IMR-90 (cell line): ENCODE measurements around the gene TNFSF13B. TPM values are rescaled to one million over a fixed set of nuclear protein-coding genes. Genes with fewer than 3 reads are reported as not detected.
A peak's percentile ranks its signal among the peaks of the same experiment; 100 is the strongest.

Experiments used
- ATAC-seq: fragments of 200-7000 bp; cut with Tn5 transposase; 2 replicates; pipeline ENCODE4 v1.9.1; 2020; ENCODE audit warnings: low read depth, mild to moderate bottlenecking, moderate library complexity
- BruUV-seq: library from RNA; stranded (reverse); fragments of 400-500 nt; replicated peaks from 2 replicates; lab custom pipeline; 2021; lab: Mats Ljungman, UMichigan
- CTCF ChIA-PET: fragments of 300-600 bp; formaldehyde crosslinking; extraction: SDS; loops from one replicate; lab custom pipeline; 2021; ENCODE audit warnings: antibody characterized with exemption; lab: Yijun Ruan, JAX
- POLR2A ChIA-PET: fragments of 300-600 bp; sonication (Branson Sonifier 250); formaldehyde crosslinking; loops from one replicate; lab custom pipeline; 2022; ENCODE audit warnings: antibody characterized with exemption; ENCODE audit not compliant: unreplicated experiment; lab: Charles Lee
- DNase-seq: peaks from one replicate; pipeline ENCODE4 v3.0.0; 2013
- H2AFZ ChIP-seq: replicated peaks from 2 replicates; pipeline ENCODE3; 2013; ENCODE audit warnings: low read length, mild to moderate bottlenecking; ENCODE audit not compliant: poor library complexity
- H2AK5ac ChIP-seq: 2 replicates; pipeline ENCODE4 v1.6.1; 2013; ENCODE audit warnings: low read depth, low read length, inconsistent platforms
- H2AK9ac ChIP-seq: replicated peaks from 2 replicates; pipeline ENCODE3; 2013; ENCODE audit warnings: mild to moderate bottlenecking, low read depth, low read length, moderate library complexity; ENCODE audit not compliant: poor library complexity
- H2BK120ac ChIP-seq: 2 replicates; pipeline ENCODE4 v1.6.1; 2013; ENCODE audit warnings: low read depth, low read length, inconsistent platforms
- H2BK15ac ChIP-seq: 3 replicates; pipeline ENCODE4 v1.6.1; 2013; ENCODE audit warnings: low read depth, low read length, inconsistent platforms
- H2BK20ac ChIP-seq: 2 replicates; pipeline ENCODE4 v1.6.1; 2013; ENCODE audit warnings: low read depth, mild to moderate bottlenecking, inconsistent platforms, low read length, moderate library complexity
- H2BK5ac ChIP-seq: 2 replicates; pipeline ENCODE4 v1.6.1; 2013; ENCODE audit warnings: mild to moderate bottlenecking, low read depth, low read length, inconsistent platforms; ENCODE audit not compliant: poor library complexity, severe bottlenecking
- H3K14ac ChIP-seq: replicated peaks from 2 replicates; pipeline ENCODE4 v1.6.1; 2013; ENCODE audit warnings: low read depth, low read length, inconsistent platforms
- H3K18ac ChIP-seq: 2 replicates; pipeline ENCODE4 v1.6.1; 2013; ENCODE audit warnings: low read depth, low read length, control low read depth
- H3K23ac ChIP-seq: 2 replicates; pipeline ENCODE4 v1.6.1; 2013; ENCODE audit warnings: low read depth, low read length, inconsistent platforms
- H3K27ac ChIP-seq: 2 replicates; pipeline ENCODE4 v1.5.1; 2013; ENCODE audit warnings: mild to moderate bottlenecking, control low read depth, low read length; ENCODE audit not compliant: insufficient read depth
- H3K27me3 ChIP-seq: 2 replicates; pipeline ENCODE4 v1.6.1; 2013; ENCODE audit warnings: low read length; ENCODE audit not compliant: control insufficient read depth, insufficient read depth
- H3K36me3 ChIP-seq: 2 replicates; pipeline ENCODE4 v1.6.1; 2013; ENCODE audit warnings: low read length, mixed read lengths; ENCODE audit not compliant: control insufficient read depth, insufficient read depth
- H3K4ac ChIP-seq: 2 replicates; pipeline ENCODE4 v1.6.1; 2013; ENCODE audit warnings: low read depth, low read length, inconsistent platforms
- H3K4me1 ChIP-seq: 2 replicates; pipeline ENCODE4 v1.6.1; 2013; ENCODE audit warnings: low read length, mixed read lengths; ENCODE audit not compliant: control insufficient read depth, insufficient read depth
- H3K4me2 ChIP-seq: 2 replicates; pipeline ENCODE4 v1.6.1; 2013; ENCODE audit warnings: low read depth, mild to moderate bottlenecking, control low read depth, low read length, moderate library complexity
- H3K4me3 ChIP-seq: 2 replicates; pipeline ENCODE4 v1.5.1; 2013; ENCODE audit warnings: low read depth, mild to moderate bottlenecking, control low read depth, low read length, moderate library complexity; ENCODE audit not compliant: insufficient read depth
- H3K56ac ChIP-seq: 2 replicates; pipeline ENCODE4 v1.6.1; 2013; ENCODE audit warnings: low read length, inconsistent platforms; ENCODE audit not compliant: insufficient read depth; ENCODE audit errors: extremely low read depth
- H3K79me1 ChIP-seq, 2 experiments: 2 replicates each; pipeline ENCODE4 v1.6.1; 2013; ENCODE audit warnings: low read length in 2 of 2, inconsistent platforms in 1 of 2, low read depth in 1 of 2
- H3K9ac ChIP-seq: 2 replicates; pipeline ENCODE4 v1.6.1; 2013; ENCODE audit warnings: low read depth, low read length, control low read depth
- H3K9me1 ChIP-seq: 2 replicates; pipeline ENCODE4 v1.6.1; 2013; ENCODE audit warnings: low read length, inconsistent platforms; ENCODE audit not compliant: insufficient read depth
- H3K9me3 ChIP-seq: 2 replicates; pipeline ENCODE4 v1.6.1; 2013; ENCODE audit warnings: low read length; ENCODE audit not compliant: control insufficient read depth, insufficient read depth
- H4K20me1 ChIP-seq: 2 replicates; pipeline ENCODE4 v1.6.1; 2013; ENCODE audit warnings: low read length, inconsistent platforms; ENCODE audit not compliant: insufficient read depth
- H4K5ac ChIP-seq: 2 replicates; pipeline ENCODE4 v1.6.1; 2013; ENCODE audit warnings: mild to moderate bottlenecking, low read depth, low read length, control low read depth
- H4K8ac ChIP-seq, 2 experiments: 2 replicates each; pipeline ENCODE4 v1.6.1; 2013; ENCODE audit warnings: low read depth in 2 of 2, low read length in 2 of 2, control low read depth in 1 of 2, inconsistent platforms in 1 of 2
- H4K91ac ChIP-seq: 2 replicates; pipeline ENCODE4 v1.6.1; 2013; ENCODE audit warnings: low read depth, low read length, inconsistent platforms; ENCODE audit not compliant: insufficient read depth
- CEBPB ChIP-seq: IDR thresholded peaks from 2 replicates; pipeline ENCODE4 v1.6.1; 2012; ENCODE audit warnings: low read depth, low read length, improper control_type of control experiment
- POLR2A ChIP-seq: IDR thresholded peaks from 2 replicates; pipeline ENCODE4 v1.6.1; 2012; ENCODE audit warnings: mild to moderate bottlenecking, low read depth, low read length
- WGBS, 2 experiments: methylation state at CpG; one replicate each; pipeline versions ENCODE4 v1.1.5 to v1.1.7; 2013; ENCODE audit warnings: missing lambda C conversion rate in 2 of 2; ENCODE audit not compliant: insufficient read length in 1 of 2; ENCODE audit errors: extremely low coverage in 2 of 2; 5-methylcytosine and 5-hydroxymethylcytosine counted together
- dilution Hi-C: fragments of 300-500 bp; cut with HindIII; formaldehyde crosslinking; loops from one replicate; pipeline ENCODE4 v1.14.3; 2018; ENCODE audit warnings: low sequenced_read_pairs; ENCODE audit not compliant: unreplicated experiment
- in situ Hi-C: fragments of 300-500 bp; cut with MboI; formaldehyde crosslinking; loops from 3 replicates; pipeline ENCODE4 v1.14.3; 2019; ENCODE audit warnings: low sequenced_read_pairs, inconsistent platforms, mixed read lengths
- intact Hi-C: fragments of 100-400 bp; cut with micrococcal nuclease; formaldehyde crosslinking; loops from 2 replicates; pipeline ENCODE4 v1.10.0; 2022
- polyA plus RNA-seq, 3 experiments: library from polyadenylated mRNA; depleted of rRNA; stranded (reverse); fragments of >200 nt; gene quantifications; 2 replicates each; pipeline ENCODE4 v1.2.3, GENCODE V29; 2012; ENCODE audit warnings: low replicate concordance in 1 of 3
- total RNA-seq: library from RNA; depleted of rRNA; stranded (reverse); fragments of >200 nt; gene quantifications from 2 replicates; pipeline ENCODE4 v1.2.3, GENCODE V29; 2012

TNFSF13B gene
- total and polyA plus RNA-seq, 2 of the 4 experiments (the other 2 are of a cell fraction), result 0.29 to 0.54 TPM

DNA sequence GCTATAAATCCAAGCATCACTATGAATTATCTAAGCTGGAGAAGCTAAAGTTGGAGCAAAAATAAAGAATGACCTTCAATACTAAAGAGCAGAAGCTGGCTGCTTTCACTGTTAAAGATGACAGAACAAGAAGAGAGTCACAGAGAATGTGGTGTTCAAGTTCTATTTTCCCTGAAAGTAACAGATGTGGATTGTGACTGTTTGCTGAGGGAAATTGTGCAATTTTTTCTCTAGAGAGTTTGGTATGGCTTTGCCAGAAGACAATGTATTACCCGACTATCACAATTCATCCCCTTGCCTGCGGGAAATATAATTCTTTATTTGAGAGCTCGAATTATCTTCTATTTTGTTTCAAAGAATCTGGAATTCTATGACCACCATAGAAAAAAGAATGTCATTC lies 83.1 kb downstream of the TNFSF13B start:
- no peak overlapping the region for H4K5ac ChIP-seq
- H4K91ac ChIP-seq, result no peak overlapping the region
- H2BK5ac ChIP-seq, result no peak overlapping the region
- no peak overlapping the region for H2AFZ ChIP-seq
- no peaks in the 10 kb centered on the region for H3K9me1 ChIP-seq
- intact Hi-C loops (no loop called here), dilution Hi-C loops (no loop called here), in situ Hi-C loops (no loop called here)
- H3K79me1 ChIP-seq, result no peaks in the 10 kb centered on the region
- DNase-seq (no peak), ATAC-seq (no peak)
- no peak for TF ChIP-seq POLR2A
- TF ChIP-seq CEBPB, result 0 out of 2 replicates have a peak, but pooled peaks have one; percentile 11
- no peaks in the 10 kb centered on the region for H3K36me3 ChIP-seq
- no peak overlapping the region for H3K14ac ChIP-seq
- WGBS, 2 experiments, result no CpG with 5 or more reads among the region's 3 CpGs
- POLR2A ChIA-PET, result interaction anchor here (0.6 kb wide), 1 partner anchor 14 kb away, joined by 17 read pairs; no protein-coding TSS in a partner anchor
- no peak overlapping the region for H3K4me2 ChIP-seq
- H2AK9ac ChIP-seq, result no peak overlapping the region
- H3K56ac ChIP-seq, result no peak overlapping the region
- H3K4ac ChIP-seq, result no peak overlapping the region
- no peak overlapping the region for H2BK20ac ChIP-seq
- H2AK5ac ChIP-seq, result no peak overlapping the region
- no peaks in the 10 kb centered on the region for H3K4me1 ChIP-seq
- no peak overlapping the region for H2BK120ac ChIP-seq
- no peaks in the 10 kb centered on the region for H3K9me3 ChIP-seq
- no peak overlapping the region for H3K27ac ChIP-seq
- H4K20me1 ChIP-seq, result no peaks in the 10 kb centered on the region
- H3K9ac ChIP-seq, result no peak overlapping the region
- H3K27me3 ChIP-seq, result peaks cover 4% of the 10 kb centered on the region
- no peak overlapping the region for H4K8ac ChIP-seq
- H2BK15ac ChIP-seq, result no peak overlapping the region
- H3K23ac ChIP-seq, result no peak overlapping the region
- CTCF ChIA-PET, result no interaction called here
- no peak overlapping the region for H3K18ac ChIP-seq
- no TSS peak for BruUV-seq
- no peak overlapping the region for H3K4me3 ChIP-seq
